GM12878 (cell line): ENCODE data around the gene CFDP1. TPM values are rescaled to one million over a fixed set of nuclear protein-coding genes. Genes with fewer than 3 reads are reported as not detected.

Source experiments
- ATAC-seq: fragments of 200-7000 bp; cut with Tn5 transposase; 3 replicates; pipeline ENCODE4 v1.9.1; 2020; ENCODE audit warnings: mild to moderate bottlenecking, moderate library complexity
- BruUV-seq: library from RNA; stranded (reverse); fragments of 400-500 nt; replicated peaks from 2 replicates; lab custom pipeline; 2021; lab: Mats Ljungman, UMichigan
- CTCF ChIA-PET: fragments of 300-600 bp; sonication (Branson Sonifier 250); formaldehyde crosslinking; extraction: SDS; loops from one replicate; lab custom pipeline; 2021; ENCODE audit warnings: inconsistent platforms; lab: Yijun Ruan, JAX
- POLR2A ChIA-PET: fragments of 350-600 bp; formaldehyde crosslinking; extraction: SDS; loops from one replicate; lab custom pipeline; 2021; ENCODE audit warnings: inconsistent platforms; lab: Charles Lee
- RAD21 ChIA-PET: fragments of 300-600 bp; sonication (Branson Sonifier 250); formaldehyde crosslinking; loops from one replicate; lab custom pipeline; 2023; ENCODE audit warnings: antibody characterized with exemption; ENCODE audit not compliant: unreplicated experiment; lab: Charles Lee
- SMC1A ChIA-PET: fragments of 300-600 bp; sonication (Branson Sonifier 250); formaldehyde crosslinking; loops from one replicate; lab custom pipeline; 2023; ENCODE audit not compliant: unreplicated experiment, uncharacterized antibody; lab: Charles Lee
- DNase-seq: peaks from one replicate; pipeline ENCODE4 v3.0.0-alpha.2; 2011; ENCODE audit warnings: low read depth, low spot score
- FAIRE-seq: peaks from 3 replicates; lab custom pipeline; 2011; peaks lifted over from hg19 to GRCh38; lab: Jason Lieb, UNC
- H2AFZ ChIP-seq: 2 replicates; pipeline ENCODE4 v1.6.0; 2011; ENCODE audit warnings: low read depth, low read length, control low read depth; ENCODE audit not compliant: control insufficient read depth
- H3K27ac ChIP-seq: 2 replicates; pipeline ENCODE4 v1.5.1; 2011; ENCODE audit warnings: control low read depth; ENCODE audit not compliant: control insufficient read depth, insufficient read depth
- H3K27me3 ChIP-seq, 2 experiments: replicated peaks in 1 of 2; 2 replicates each; pipeline versions ENCODE4 v1.6.0 to v1.6.1; 2011; ENCODE audit warnings: low read length in 1 of 2; ENCODE audit not compliant: control insufficient read depth in 2 of 2, insufficient read depth in 2 of 2
- H3K36me3 ChIP-seq, 2 experiments: 2 replicates each; pipeline ENCODE4 v1.5.1; 2011; ENCODE audit warnings: low read length in 1 of 2; ENCODE audit not compliant: control insufficient read depth in 2 of 2, insufficient read depth in 2 of 2
- H3K4me1 ChIP-seq: 2 replicates; pipeline ENCODE4 v1.6.1; 2011; ENCODE audit warnings: mild to moderate bottlenecking, low read length, moderate library complexity, mixed read lengths; ENCODE audit not compliant: control insufficient read depth, insufficient read depth
- H3K4me2 ChIP-seq: 2 replicates; pipeline ENCODE4 v1.6.0; 2011; ENCODE audit warnings: control low read depth; ENCODE audit not compliant: control insufficient read depth, insufficient read depth
- H3K4me3 ChIP-seq: fragments of 200-600 bp; sonication (generic); 2 replicates; pipeline ENCODE4 v1.5.1; 2016
- H3K79me2 ChIP-seq: 2 replicates; pipeline ENCODE4 v1.6.0; 2011; ENCODE audit warnings: low read length; ENCODE audit not compliant: control insufficient read depth, insufficient read depth
- H3K9ac ChIP-seq: 2 replicates; pipeline ENCODE4 v1.8.0; 2011; ENCODE audit warnings: low read length, control low read depth, mixed read lengths; ENCODE audit not compliant: control insufficient read depth, insufficient read depth
- H3K9me3 ChIP-seq: replicated peaks from 3 replicates; pipeline ENCODE4 v1.5.1; 2011; ENCODE audit warnings: mild to moderate bottlenecking, low read length; ENCODE audit not compliant: control insufficient read depth, insufficient read depth
- H4K20me1 ChIP-seq: 2 replicates; pipeline ENCODE4 v1.6.0; 2011; ENCODE audit not compliant: control insufficient read depth, insufficient read depth
- BCL11A ChIP-seq: IDR thresholded peaks from 2 replicates; pipeline ENCODE4 v1.6.1; 2011; ENCODE audit warnings: low read depth, low read length
- CBX3 ChIP-seq: fragments of 200-600 bp; sonication (generic); IDR thresholded peaks from 2 replicates; pipeline ENCODE4 v1.6.1; 2016; ENCODE audit warnings: low read depth, borderline replicate concordance
- CBX5 ChIP-seq: sonication (generic); IDR thresholded peaks from 2 replicates; pipeline ENCODE4 v1.6.1; 2016; ENCODE audit warnings: low read depth, moderate library complexity, mild to moderate bottlenecking, inconsistent platforms
- CHD1 ChIP-seq: IDR thresholded peaks from 2 replicates; pipeline ENCODE4 v1.6.1; 2012; ENCODE audit warnings: low read depth, low read length, improper control_type of control experiment
- ETV6 ChIP-seq, 2 experiments: fragments of 450-650 bp in 1 of 2; IDR thresholded peaks in 1 of 2; conservative IDR thresholded peaks in 1 of 2; 2 replicates each; pipeline ENCODE4 v1.6.1; 2014; ENCODE audit warnings: antibody characterized with exemption in 1 of 2, borderline replicate concordance in 1 of 2, low read depth in 1 of 2, mild to moderate bottlenecking in 1 of 2, moderate library complexity in 1 of 2
- GABPA ChIP-seq: IDR thresholded peaks from 2 replicates; pipeline ENCODE4 v1.6.1; 2014; ENCODE audit warnings: antibody characterized with exemption, low read depth, mild to moderate bottlenecking, inconsistent platforms
- GATAD2B ChIP-seq: fragments of 450-650 bp; conservative IDR thresholded peaks from 2 replicates; pipeline ENCODE4 v1.6.1; 2017; ENCODE audit warnings: low read depth, mild to moderate bottlenecking, moderate library complexity
- IRF4 ChIP-seq: IDR thresholded peaks from 2 replicates; pipeline ENCODE4 v1.6.1; 2011; ENCODE audit warnings: low read depth, low read length
- JUNB ChIP-seq: IDR thresholded peaks from 2 replicates; pipeline ENCODE4 v1.6.1; 2016; ENCODE audit warnings: antibody characterized with exemption, mild to moderate bottlenecking
- MEF2B ChIP-seq: fragments of 450-650 bp; IDR thresholded peaks from 2 replicates; pipeline ENCODE4 v1.6.1; 2018; ENCODE audit warnings: mild to moderate bottlenecking, moderate library complexity; ENCODE audit not compliant: partially characterized antibody, poor library complexity, severe bottlenecking
- MTA3 ChIP-seq: IDR thresholded peaks from 2 replicates; pipeline ENCODE4 v1.6.1; 2012; ENCODE audit warnings: low read length, inconsistent platforms, borderline replicate concordance
- NFXL1 ChIP-seq: fragments of 450-650 bp; IDR thresholded peaks from 2 replicates; pipeline ENCODE4 v1.6.1; 2017; ENCODE audit warnings: antibody characterized with exemption, mild to moderate bottlenecking, borderline replicate concordance
- NFYA ChIP-seq: IDR thresholded peaks from 2 replicates; pipeline ENCODE4 v1.6.1; 2011; ENCODE audit warnings: low read depth, mild to moderate bottlenecking, low read length, improper control_type of control experiment, borderline replicate concordance
- NR2C1 ChIP-seq: fragments of 450-650 bp; IDR thresholded peaks from 2 replicates; pipeline ENCODE4 v1.6.1; 2017; ENCODE audit warnings: antibody characterized with exemption, mild to moderate bottlenecking, moderate library complexity
- NRF1 ChIP-seq: conservative IDR thresholded peaks from 2 replicates; pipeline ENCODE4 v1.6.1; 2011; ENCODE audit warnings: mild to moderate bottlenecking, low read depth, low read length, improper control_type of control experiment
- RFX5 ChIP-seq: IDR thresholded peaks from 2 replicates; pipeline ENCODE4 v1.6.1; 2011; ENCODE audit warnings: low read depth, low read length, improper control_type of control experiment
- TCF7 ChIP-seq: IDR thresholded peaks from 2 replicates; pipeline ENCODE4 v1.6.1; 2014; ENCODE audit warnings: antibody characterized with exemption, borderline replicate concordance
- ZNF217 ChIP-seq: fragments of 450-650 bp; IDR thresholded peaks from 2 replicates; pipeline ENCODE4 v1.6.1; 2017; ENCODE audit warnings: antibody characterized with exemption, mild to moderate bottlenecking
- ZNF274 ChIP-seq: IDR thresholded peaks from one replicate; pipeline ENCODE4 v1.8.0; 2011; ENCODE audit not compliant: insufficient read length, insufficient read depth
- ZNF622 ChIP-seq: fragments of 450-650 bp; IDR thresholded peaks from 2 replicates; pipeline ENCODE4 v1.6.1; 2017; ENCODE audit warnings: mild to moderate bottlenecking, inconsistent platforms
- WGBS: methylation state at CpG from one replicate; pipeline ENCODE4 v1.1.6; 2016; ENCODE audit warnings: low lambda C conversion rate; ENCODE audit not compliant: insufficient replicate concordance, insufficient coverage; ENCODE audit errors: missing lambda C conversion rate; 5-methylcytosine and 5-hydroxymethylcytosine counted together
- in situ Hi-C: fragments of 300-500 bp; cut with MboI; formaldehyde crosslinking; loops from 9 replicates; pipeline ENCODE4 v1.14.3; 2018; ENCODE audit warnings: mixed read lengths
- intact Hi-C: fragments of 100-400 bp; cut with micrococcal nuclease; formaldehyde crosslinking; loops from one replicate; pipeline ENCODE4 v1.14.2; 2022; ENCODE audit not compliant: unreplicated experiment
- polyA plus RNA-seq, 11 experiments: library from polyadenylated mRNA; depleted of rRNA in 4 of 11; unstranded in 6 of 11; stranded (reverse) in 5 of 11; fragments of >200 nt; fragmentation: Nextera tagmentation in 4 of 11; fragmentation: Illumina TruSeq in 1 of 11; extraction: Ambion mirVana in 4 of 11; extraction: Trizol in 1 of 11; gene quantifications; 1 replicate in 1 of 11; 2 replicates in 10 of 11; pipeline versions ENCODE4 v1.2.1 to v1.2.3, GENCODE V29; 2011 to 2016; ENCODE audit warnings: inconsistent platforms in 2 of 11, missing spikeins in 2 of 11, low read depth in 1 of 11
- total RNA-seq, 4 experiments: library from RNA; depleted of rRNA in 3 of 4; stranded (reverse); fragments of >200 nt in 3 of 4; fragmentation: Illumina TruSeq in 1 of 4; extraction: Trizol in 1 of 4; gene quantifications; 2 replicates each; pipeline versions ENCODE4 v1.2.1 to v1.2.3, GENCODE V29; 2013 to 2021
- TF ChIP-seq, protein P1 (sequence below): fragments of 450-650 bp; formaldehyde crosslinking; IDR thresholded peaks from 2 replicates; pipeline ENCODE4 v1.5.0; 2022; ENCODE audit warnings: mild to moderate bottlenecking, missing genetic modification characterization
- TF ChIP-seq, protein P2 (sequence below): IDR thresholded peaks from 2 replicates; pipeline ENCODE4 v1.6.1; 2011; ENCODE audit warnings: low read depth, low read length, improper control_type of control experiment, borderline replicate concordance

CFDP1 gene
- total and polyA plus RNA-seq, 10 of the 15 experiments (the other 5 are each of a cell fraction or from before 2014, with no cell fraction given), result 22.3 to 64.8 (median 36.7) TPM

DNA sequence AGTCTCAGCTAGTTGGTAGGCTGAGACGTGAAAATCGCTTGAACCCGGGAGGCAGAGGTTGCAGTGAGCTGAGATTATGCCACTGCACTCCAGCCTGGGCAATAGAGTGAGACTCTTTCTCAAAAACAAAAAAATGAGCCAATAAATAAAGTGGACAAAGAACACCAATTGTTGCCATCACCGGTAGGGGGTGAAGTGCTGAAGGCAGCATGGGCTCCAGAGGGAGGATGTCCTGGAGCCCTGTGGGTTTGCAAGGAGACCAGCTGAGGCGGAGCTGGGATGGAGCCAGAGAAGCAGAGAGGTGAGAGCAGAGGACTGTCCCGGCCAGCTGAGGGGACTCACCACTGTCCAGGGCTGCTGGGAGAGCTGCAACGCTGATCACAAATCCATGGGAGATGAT lies 48.2 kb upstream of the CFDP1 start (continued):
- TF ChIP-seq ZNF274 (no peak), CHD1 (no peak), NFYA (no peak), GATAD2B (no peak), ETV6 (conservative IDR thresholded peaks at IDR 0.05 in 1 of 2, IDR thresholded peaks at IDR 0.05 in 1 of 2; ENCODE audit: borderline replicate concordance in 1 of 2, low read depth in 1 of 2) (no peak), MEF2B (no peak), RFX5 (no peak)

DNA sequence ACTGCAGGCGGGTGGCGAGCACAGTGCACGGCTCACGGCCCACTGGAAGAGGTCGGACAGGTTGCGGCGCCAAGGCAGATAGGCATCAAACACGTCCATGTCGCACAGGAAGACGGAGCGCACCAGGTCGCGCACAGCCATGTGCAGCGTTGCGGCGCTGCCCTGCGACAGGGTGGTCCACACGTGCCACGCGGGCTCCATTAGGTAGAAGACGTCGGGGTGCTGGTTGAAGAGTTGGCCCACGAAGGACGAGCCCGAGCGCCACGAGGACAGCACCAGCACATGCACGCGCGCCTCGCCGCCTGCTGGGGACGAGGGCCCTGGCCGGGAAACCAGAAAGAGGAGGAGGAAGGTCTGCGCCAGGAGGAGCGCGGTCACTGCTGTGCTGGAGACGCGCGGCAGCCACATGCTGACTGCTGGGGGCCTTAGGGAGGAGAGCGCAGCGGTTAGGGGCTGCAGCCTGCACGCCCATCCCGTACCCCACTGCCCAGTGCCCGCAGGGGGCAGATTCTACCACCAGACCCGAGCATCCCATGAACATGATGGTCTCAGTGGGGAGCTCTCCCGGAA lies 46.2 kb upstream of the CFDP1 start:
- ChIA-PET POLR2A (no interaction called here), CTCF (no interaction called here), SMC1A (interaction anchor here (2.4 kb wide), 1 partner anchor 38 kb away, joined by 8 read pairs; no protein-coding TSS in a partner anchor), RAD21 (no interaction called here)
- DNase-seq (no peak), FAIRE-seq (no peak), ATAC-seq (no peak)
- no peak overlapping the region for H2AFZ ChIP-seq
- in situ Hi-C loops, result no loop called here
- no peak overlapping the region for H3K4me2 ChIP-seq
- no peak overlapping the region for H3K4me3 ChIP-seq
- no peak overlapping the region for H3K27ac ChIP-seq
- no peaks in the 10 kb centered on the region for H3K36me3 ChIP-seq
- BruUV-seq, result no TSS peak
- H3K4me1 ChIP-seq, result no peaks in the 10 kb centered on the region
- no peaks in the 10 kb centered on the region for H3K79me2 ChIP-seq
- H3K9me3 ChIP-seq, result no peaks in the 10 kb centered on the region
- TF ChIP-seq JUNB, result no peak
- TF ChIP-seq, protein P1, sequence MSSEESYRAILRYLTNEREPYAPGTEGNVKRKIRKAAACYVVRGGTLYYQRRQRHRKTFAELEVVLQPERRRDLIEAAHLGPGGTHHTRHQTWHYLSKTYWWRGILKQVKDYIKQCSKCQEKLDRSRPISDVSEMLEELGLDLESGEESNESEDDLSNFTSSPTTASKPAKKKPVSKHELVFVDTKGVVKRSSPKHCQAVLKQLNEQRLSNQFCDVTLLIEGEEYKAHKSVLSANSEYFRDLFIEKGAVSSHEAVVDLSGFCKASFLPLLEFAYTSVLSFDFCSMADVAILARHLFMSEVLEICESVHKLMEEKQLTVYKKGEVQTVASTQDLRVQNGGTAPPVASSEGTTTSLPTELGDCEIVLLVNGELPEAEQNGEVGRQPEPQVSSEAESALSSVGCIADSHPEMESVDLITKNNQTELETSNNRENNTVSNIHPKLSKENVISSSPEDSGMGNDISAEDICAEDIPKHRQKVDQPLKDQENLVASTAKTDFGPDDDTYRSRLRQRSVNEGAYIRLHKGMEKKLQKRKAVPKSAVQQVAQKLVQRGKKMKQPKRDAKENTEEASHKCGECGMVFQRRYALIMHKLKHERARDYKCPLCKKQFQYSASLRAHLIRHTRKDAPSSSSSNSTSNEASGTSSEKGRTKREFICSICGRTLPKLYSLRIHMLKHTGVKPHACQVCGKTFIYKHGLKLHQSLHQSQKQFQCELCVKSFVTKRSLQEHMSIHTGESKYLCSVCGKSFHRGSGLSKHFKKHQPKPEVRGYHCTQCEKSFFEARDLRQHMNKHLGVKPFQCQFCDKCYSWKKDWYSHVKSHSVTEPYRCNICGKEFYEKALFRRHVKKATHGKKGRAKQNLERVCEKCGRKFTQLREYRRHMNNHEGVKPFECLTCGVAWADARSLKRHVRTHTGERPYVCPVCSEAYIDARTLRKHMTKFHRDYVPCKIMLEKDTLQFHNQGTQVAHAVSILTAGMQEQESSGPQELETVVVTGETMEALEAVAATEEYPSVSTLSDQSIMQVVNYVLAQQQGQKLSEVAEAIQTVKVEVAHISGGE (CRISPR knock-in tag), result no peak
- no peak for TF ChIP-seq TCF7
- no peak for TF ChIP-seq NRF1
- no peak for TF ChIP-seq IRF4
- no peak for TF ChIP-seq NR2C1
- TF ChIP-seq MTA3, result no peak
- TF ChIP-seq ETV6 (conservative IDR thresholded peaks at IDR 0.05 in 1 of 2, IDR thresholded peaks at IDR 0.05 in 1 of 2; ENCODE audit: borderline replicate concordance in 1 of 2, low read depth in 1 of 2), result no peak
- no peak for TF ChIP-seq CBX3
- TF ChIP-seq NFXL1, result no peak
- TF ChIP-seq, protein P2, sequence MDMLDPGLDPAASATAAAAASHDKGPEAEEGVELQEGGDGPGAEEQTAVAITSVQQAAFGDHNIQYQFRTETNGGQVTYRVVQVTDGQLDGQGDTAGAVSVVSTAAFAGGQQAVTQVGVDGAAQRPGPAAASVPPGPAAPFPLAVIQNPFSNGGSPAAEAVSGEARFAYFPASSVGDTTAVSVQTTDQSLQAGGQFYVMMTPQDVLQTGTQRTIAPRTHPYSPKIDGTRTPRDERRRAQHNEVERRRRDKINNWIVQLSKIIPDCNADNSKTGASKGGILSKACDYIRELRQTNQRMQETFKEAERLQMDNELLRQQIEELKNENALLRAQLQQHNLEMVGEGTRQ, result no peak
- no peak for TF ChIP-seq BCL11A
- TF ChIP-seq GABPA, result no peak
- TF ChIP-seq ZNF217, result no peak
- TF ChIP-seq ZNF622, result no peak
- no peak for TF ChIP-seq CBX5
- intact Hi-C loops, result no loop called here
- no peaks in the 10 kb centered on the region; a peak in 1 of 4 replicates for H3K27me3 ChIP-seq
- H3K9ac ChIP-seq, result no peak overlapping the region
- 89% methylated on average over 44 of the region's 47 CpGs for WGBS
- H4K20me1 ChIP-seq, result no peaks in the 10 kb centered on the region
